ENCODE data around the gene PRADC1.
"Not testable (repeated sequence)": the region's sequence is repeated elsewhere in the genome, so short reads cannot be mapped to it uniquely, and the experiment has no call there.

PRADC1 gene

DNA sequence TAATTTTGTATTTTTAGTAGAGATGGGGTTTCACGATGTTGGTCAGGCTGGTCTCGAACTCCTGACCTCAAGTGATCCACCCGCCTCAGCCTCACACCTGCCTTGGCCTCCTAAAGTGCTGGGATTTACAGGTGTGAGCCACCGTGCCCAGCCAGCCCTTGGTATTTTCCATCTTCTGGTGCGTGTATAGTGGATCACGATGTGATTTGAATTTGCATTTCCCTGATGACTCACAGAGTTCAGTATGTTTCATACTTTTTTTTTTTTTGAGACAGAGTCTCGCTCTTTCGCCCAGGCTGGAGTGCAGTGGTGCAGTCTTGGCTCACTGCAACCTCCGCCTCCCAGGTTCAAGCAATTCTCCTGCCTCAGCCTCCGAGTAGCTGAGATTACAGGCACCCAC lies 32.8 kb downstream of the PRADC1 start:
- DNase-seq: not testable (repeated sequence)

DNA sequence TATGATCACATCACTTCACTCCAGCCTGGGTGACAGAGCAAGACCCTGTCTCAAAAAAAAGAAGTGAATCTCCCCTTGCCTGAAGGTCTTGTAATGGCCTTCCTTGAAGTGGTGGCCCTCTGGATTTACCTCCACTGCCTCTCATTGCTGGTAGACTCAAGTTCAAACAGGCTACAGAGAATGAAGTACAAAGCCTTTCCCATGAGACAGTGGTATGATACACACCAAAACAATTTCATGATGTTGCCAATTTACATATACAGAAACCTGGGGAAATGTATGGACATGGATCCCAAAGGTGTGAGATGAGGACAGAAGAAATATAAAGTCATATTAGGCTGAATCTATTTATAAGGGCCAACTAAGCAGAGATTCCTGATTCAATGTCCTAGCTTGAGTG lies 35.5 kb downstream of the PRADC1 start:
- no peak for DNase-seq

DNA sequence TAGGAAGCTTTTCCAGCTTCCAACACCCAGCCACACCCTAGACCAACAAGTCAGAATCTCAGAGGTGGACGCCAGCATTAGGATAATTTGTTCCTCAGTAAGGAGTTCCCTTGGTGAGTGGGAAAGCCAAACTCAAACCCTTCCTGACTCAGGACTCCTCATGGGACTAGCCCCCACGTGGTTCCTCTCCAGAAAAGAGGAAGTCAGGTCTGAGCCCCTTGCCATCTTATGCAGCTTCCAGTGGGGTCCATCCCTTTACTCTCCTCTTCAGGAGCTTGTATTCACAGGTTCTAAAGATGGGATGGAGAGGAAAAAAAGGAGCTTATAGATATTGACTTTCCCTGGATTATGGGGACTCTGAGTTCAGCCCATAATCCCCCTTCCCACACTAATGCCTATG lies 45.5 kb downstream of the PRADC1 start:
- DNase-seq: no peak

DNA sequence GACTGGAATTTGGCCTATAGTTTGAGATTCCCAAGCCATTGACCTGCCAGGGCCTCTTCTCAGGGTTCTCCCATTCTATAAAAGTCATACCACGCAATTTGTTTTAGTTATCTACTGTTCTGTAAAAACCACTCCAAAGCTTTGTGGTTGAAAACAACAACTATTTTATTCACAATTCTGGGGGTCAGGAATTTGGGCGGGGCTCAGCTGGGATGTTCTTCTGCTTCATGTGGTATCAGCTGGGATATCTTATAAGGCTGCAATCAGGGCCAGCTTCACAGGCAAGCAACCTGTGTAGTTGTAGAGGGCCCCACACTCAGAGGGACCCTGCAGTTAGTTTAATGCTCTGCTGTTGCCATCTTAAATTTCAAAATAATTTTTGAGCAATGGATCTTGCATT lies 47.1 kb downstream of the PRADC1 start:
- no peak for DNase-seq
